COR-L47 (cell line): ENCODE measurements around the gene PLD1.
A peak's percentile ranks its signal among the peaks of the same experiment; 100 is the strongest.

Experiments
- DNase-seq: peaks from one replicate; lab custom pipeline; 2025; lab: John Stamatoyannopoulos, UW

Gene PLD1

GRCh38 chr3:171558188-171558696, 252.0 kb downstream of the PLD1 start:
- no peak for DNase-seq

- DNase-seq: no peak
Observed at GRCh38 chr3:171557173-171557572, 253.1 kb downstream of the PLD1 start.

GRCh38 chr3:171556574-171557145, 253.6 kb downstream of the PLD1 start:
- peak; percentile 75 for DNase-seq

GRCh38 chr3:171556148-171556547, 254.1 kb downstream of the PLD1 start:
- DNase-seq: no peak

- no peak for DNase-seq
Observed at GRCh38 chr3:171553086-171553485, 257.2 kb downstream of the PLD1 start.

GRCh38 chr3:171552531-171552930, 257.8 kb downstream of the PLD1 start:
- DNase-seq: no peak

GRCh38 chr3:171551296-171551695, 259.0 kb downstream of the PLD1 start:
- DNase-seq: no peak
